Stimulated activated CD4-positive, alpha-beta T cell treated with anti-CD3 and anti-CD28 coated beads, Interleukin-15, amount 100 ng/mL, for 24 hours (primary cell): ENCODE results near the gene PSMB11.
"Not testable (repeated sequence)": the region's sequence is repeated elsewhere in the genome, so short reads cannot be mapped to it uniquely, and the experiment has no call there.

Experiments used
- DNase-seq: peaks from one replicate; pipeline ENCODE4 v3.0.0-alpha.2; 2020

PSMB11 gene, protein sequence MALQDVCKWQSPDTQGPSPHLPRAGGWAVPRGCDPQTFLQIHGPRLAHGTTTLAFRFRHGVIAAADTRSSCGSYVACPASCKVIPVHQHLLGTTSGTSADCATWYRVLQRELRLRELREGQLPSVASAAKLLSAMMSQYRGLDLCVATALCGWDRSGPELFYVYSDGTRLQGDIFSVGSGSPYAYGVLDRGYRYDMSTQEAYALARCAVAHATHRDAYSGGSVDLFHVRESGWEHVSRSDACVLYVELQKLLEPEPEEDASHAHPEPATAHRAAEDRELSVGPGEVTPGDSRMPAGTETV

DNA sequence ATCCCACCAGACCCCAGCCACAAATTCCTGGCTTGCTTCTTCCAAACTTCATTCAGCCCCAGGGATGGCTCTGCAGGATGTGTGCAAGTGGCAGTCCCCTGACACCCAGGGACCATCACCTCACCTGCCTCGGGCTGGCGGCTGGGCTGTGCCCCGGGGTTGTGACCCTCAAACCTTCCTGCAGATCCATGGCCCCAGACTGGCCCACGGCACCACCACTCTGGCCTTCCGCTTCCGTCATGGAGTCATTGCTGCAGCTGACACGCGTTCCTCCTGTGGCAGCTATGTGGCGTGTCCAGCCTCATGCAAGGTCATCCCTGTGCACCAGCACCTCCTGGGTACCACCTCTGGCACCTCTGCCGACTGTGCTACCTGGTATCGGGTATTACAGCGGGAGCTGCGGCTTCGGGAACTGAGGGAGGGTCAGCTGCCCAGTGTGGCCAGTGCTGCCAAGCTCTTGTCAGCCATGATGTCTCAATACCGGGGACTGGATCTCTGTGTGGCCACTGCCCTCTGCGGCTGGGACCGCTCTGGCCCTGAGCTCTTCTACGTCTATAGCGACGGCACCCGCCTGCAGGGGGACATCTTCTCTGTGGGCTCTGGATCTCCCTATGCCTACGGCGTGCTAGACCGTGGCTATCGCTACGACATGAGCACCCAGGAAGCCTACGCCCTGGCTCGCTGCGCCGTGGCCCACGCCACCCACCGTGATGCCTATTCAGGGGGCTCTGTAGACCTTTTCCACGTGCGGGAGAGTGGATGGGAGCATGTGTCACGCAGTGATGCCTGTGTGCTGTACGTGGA, at the start of gene PSMB11:
Gene PSMB11 (plus strand): TSS at position 51 of the 804 bp plus-strand sequence. CDS start 14 bp downstream, at position 65.
- no peak for DNase-seq

GRCh38 chr14:22993517-22993916, 48.5 kb upstream of the PSMB11 start:
- no peak for DNase-seq

DNA sequence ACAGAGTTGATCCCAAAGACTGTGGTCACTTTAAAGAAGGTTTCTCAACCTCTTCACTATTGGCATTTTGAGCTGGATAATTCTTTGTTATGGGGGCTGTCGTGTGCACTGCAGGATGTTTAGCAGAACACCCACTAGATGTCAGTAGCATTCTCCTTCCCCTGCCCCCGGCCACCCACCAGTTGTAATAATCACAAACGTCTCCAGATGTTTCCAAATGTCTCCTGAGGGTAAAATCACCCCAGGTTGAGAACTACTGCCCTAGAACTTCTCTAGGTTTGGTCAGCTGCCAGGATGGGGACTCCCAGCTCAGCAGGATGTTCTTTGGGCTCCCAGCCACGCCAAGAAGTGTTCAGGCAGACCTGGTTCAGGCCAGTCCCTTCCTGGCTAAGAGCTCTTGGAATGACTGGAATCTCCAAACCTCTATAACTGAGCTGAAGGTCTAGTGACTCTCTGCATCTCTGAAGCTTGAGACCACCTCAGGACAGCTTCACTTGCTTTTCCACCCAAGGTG, 47.2 kb upstream of the PSMB11 start:
- peak; percentile 32 for DNase-seq

DNA sequence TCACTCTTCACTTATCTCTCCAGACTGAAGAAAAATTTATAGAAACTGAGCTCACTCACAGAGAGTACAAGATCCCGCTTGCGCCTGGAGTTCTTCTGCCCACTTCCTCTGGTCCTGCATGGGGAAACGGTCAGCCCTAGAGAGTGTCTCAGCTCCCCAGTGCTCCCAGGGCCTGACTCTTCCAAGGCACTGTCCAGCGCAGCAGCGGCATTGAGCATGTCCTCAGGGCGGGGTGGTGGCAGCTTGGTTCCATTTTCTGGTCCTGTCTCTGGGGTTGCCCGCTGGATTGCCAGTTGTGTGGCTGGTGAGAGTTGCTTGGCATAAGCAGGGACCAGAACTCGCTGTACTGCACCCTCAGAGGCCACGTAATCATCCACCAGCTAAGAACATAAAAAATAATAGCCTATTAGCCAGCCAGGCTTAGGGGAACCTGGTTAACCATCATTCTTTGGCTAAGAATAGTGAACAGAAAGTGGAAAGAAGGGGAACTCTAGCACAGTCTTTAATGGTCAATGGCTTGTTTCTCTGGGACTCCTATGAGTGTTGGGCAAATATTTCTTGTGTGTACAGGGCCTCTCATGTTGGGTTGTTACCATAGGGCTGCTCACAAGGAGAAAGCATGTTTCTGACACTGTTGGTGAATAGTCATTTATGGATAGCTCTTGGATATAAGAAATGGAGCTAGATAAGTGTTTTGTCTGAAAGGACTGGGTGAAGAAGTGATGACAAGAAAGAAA, 46.0 kb upstream of the PSMB11 start:
- DNase-seq = no peak

GRCh38 chr14:22996768-22997654, 45.0 kb upstream of the PSMB11 start:
- no peak for DNase-seq

DNA sequence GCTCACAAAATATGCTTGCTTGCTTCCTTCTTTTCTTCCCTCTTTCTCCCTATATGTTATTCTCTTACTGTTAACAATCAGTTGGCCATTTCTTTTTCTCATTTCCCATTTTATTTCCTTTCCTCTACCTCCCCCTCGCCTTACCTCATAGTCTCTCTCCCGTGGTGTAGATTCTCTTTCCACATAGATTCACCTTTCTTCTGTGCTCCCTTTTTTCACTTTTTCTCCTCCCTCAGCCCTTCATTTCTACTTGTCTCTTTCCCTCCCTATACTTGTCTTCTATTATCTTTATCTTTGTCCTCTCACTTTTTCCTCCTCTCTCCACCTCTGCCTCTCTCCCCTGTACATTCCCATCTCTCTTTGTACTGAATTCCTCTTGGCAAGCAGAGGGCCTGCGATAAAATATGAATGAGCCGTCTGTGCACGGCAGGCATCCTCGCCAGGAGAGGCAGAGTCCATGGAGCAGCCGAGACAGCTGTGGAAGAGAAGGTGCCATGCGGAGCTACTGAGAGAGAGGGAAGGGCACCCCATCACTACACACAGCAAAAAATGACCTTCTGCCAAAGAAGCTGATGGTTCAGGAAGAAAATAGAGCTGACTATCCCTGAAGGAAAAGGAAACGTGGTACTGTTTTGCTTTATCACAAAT, 44.2 kb upstream of the PSMB11 start:
- DNase-seq = no peak

DNA sequence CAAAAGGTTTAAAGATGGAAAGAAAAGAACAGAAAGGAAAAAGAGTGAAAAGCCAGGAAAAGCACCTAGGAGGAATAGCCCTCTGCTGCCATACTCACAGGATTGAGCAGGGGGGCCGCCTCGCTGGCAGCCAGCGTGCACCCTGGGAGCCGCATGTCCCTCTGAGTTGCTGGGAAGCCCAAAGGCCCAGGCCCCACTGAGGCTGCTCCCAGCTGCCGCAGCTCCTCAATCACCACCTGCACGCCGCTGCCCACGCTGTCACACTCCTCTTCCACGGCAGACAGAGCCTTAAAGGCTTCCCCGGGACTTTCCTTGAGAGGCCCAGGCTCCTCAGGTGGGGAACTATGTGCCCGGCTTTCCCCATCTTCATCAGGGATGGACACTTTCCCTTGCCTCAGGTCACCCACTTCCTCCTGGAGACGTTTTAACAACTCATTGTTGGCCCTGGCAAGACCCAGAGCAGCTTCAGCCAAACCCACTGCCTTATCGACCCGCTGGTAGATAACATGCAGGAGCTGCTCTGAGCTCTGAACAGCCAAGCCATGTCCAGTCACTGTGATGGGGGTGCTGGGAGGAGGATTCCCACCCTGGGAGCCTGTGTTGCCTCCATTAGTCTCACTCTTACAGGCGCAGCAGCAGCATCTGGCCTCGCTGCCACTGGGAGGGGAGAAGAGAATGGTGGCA, 43.5 kb upstream of the PSMB11 start:
- no peak for DNase-seq

- DNase-seq = no peak
These were observed 41.2 kb upstream of the PSMB11 start for GRCh38 chr14:23000860-23001259.

DNA sequence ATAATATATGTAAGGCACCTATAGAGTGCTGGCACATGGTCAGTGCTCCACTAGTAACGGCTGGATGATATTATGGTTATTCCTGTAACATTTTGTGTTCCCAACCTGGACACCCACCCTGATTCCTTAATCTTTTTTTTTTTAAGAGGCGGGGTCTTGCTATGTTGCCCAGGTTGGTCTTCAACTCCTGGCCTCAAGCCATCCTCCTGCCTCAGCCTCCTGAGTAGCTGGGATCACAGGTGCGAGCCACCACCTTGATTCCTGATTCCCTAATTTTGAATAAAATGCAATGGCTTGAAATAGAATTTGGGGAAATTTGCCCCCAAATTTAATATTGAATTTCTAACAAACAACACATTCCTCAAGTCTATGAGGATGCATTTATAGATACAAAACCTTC, 39.4 kb upstream of the PSMB11 start:
- DNase-seq = no peak

- DNase-seq = not testable (repeated sequence)
These were observed 37.7 kb upstream of the PSMB11 start for GRCh38 chr14:23004274-23004673.

DNA sequence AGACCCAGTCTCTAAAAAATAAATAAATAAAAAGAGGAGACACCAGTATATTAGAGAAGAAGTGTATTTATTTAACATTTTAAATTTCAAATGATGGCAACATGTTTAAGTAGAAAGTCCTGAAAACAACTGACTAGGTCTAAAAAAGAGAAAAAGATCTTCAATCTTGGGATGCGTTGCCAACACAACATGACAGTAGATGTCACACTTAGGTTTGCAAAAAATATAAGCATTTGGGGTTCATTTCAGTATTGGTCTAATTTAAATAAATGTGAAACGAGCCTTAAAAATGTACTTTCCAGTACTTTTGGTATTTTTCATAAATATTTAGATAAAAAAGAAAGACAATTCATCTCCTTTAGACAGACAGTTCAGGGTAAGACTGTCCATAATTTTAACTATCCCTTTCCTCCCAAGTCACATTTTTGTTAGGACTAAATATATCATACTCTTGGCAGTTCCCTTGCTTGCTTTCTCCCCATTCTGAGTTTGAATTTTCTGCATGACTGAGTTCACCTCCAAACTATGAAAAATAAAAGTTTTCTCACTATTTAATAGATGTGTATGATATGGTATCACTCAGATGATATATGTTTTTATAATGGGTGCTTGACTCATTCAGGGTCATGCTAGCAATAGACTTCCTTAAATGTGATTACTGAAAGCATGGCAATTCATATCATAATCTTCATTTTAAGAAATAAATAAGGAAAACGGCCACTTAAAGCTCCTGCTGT, 36.4 kb upstream of the PSMB11 start:
- DNase-seq = no peak

GRCh38 chr14:23006188-23006534, 35.9 kb upstream of the PSMB11 start:
- no peak for DNase-seq

GRCh38 chr14:23006544-23007419, 35.2 kb upstream of the PSMB11 start:
- peak; percentile 98 for DNase-seq

DNA sequence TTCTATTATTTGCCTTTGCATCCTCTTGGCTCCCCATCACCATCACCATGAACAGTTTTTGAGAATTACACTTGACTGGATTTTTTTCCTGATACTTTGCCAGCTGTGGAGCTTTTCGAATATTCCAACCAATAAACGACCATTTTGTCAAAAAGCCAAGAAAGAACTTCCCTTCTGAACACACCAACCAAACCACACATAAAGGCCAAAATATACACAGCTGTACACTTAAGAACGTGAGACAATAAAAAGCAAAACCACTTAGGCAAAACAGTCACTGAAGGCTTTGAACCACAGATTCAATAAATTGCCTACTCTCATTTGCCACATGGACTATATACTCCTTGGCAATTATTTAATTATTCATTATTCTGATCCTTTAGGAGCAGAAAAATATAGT, 33.2 kb upstream of the PSMB11 start:
- DNase-seq = no peak

- no peak for DNase-seq
These were observed 32.5 kb upstream of the PSMB11 start for GRCh38 chr14:23009483-23009938.

- peak; percentile 92 for DNase-seq
These were observed 31.9 kb upstream of the PSMB11 start, which contains the start of gene C14orf93 for GRCh38 chr14:23009939-23010726. C14orf93 (minus strand) TSS chr14:23010143; CDS start chr14:22999023, 11,120 bp downstream.

- DNase-seq = no peak
These were observed 28.8 kb upstream of the PSMB11 start for GRCh38 chr14:23013054-23013748.

GRCh38 chr14:23013749-23014054, 28.3 kb upstream of the PSMB11 start:
- not testable (repeated sequence) for DNase-seq
